ENCODE data around the gene SYCN.

SYCN gene

GRCh38 chr19:39174558-39175544 is 29.2 kb downstream of the SYCN start:
- no peaks in the 10 kb centered on the region for H3K27me3 Mint-ChIP-seq
- CTCF ChIA-PET: no interaction called here
- no peaks in the 10 kb centered on the region for H3K4me1 Mint-ChIP-seq
- H3K36me3 Mint-ChIP-seq: peaks cover 7% of the 10 kb centered on the region
- no peak for DNase-seq
- no peaks in the 10 kb centered on the region for H3K9me3 Mint-ChIP-seq
- H3K4me3 Mint-ChIP-seq: no peak overlapping the region
- H3K27ac Mint-ChIP-seq: no peak overlapping the region

GRCh38 chr19:39174142-39174541 is 29.9 kb downstream of the SYCN start:
- Mint-ChIP-seq H3K36me3 (peaks cover 7% of the 10 kb centered on the region), H3K4me3 (no peak overlapping the region), H3K4me1 (no peaks in the 10 kb centered on the region), H3K27me3 (no peaks in the 10 kb centered on the region), H3K9me3 (no peaks in the 10 kb centered on the region), H3K27ac (no peak overlapping the region)
- DNase-seq: no peak
- CTCF ChIA-PET: no interaction called here

- no peak overlapping the region for H3K4me3 Mint-ChIP-seq
- H3K27ac Mint-ChIP-seq: no peak overlapping the region
- DNase-seq: no peak
- no peaks in the 10 kb centered on the region for H3K9me3 Mint-ChIP-seq
- H3K36me3 Mint-ChIP-seq: peaks cover 5% of the 10 kb centered on the region
- CTCF ChIA-PET: no interaction called here
- no peaks in the 10 kb centered on the region for H3K27me3 Mint-ChIP-seq
- H3K4me1 Mint-ChIP-seq: no peaks in the 10 kb centered on the region
These were observed 30.5 kb downstream of the SYCN start for GRCh38 chr19:39173502-39173991.

- H3K9me3 Mint-ChIP-seq: no peaks in the 10 kb centered on the region
- CTCF ChIA-PET: no interaction called here
- peaks cover 2% of the 10 kb centered on the region for H3K36me3 Mint-ChIP-seq
- DNase-seq: no peak
- no peak overlapping the region for H3K27ac Mint-ChIP-seq
- H3K4me3 Mint-ChIP-seq: no peak overlapping the region
- no peaks in the 10 kb centered on the region for H3K4me1 Mint-ChIP-seq
- H3K27me3 Mint-ChIP-seq: no peaks in the 10 kb centered on the region
These were observed 31.2 kb downstream of the SYCN start for GRCh38 chr19:39172700-39173501.

- CTCF ChIA-PET: no interaction called here
- H3K4me1 Mint-ChIP-seq: no peaks in the 10 kb centered on the region
- H3K27me3 Mint-ChIP-seq: no peaks in the 10 kb centered on the region
- no peak for DNase-seq
- H3K36me3 Mint-ChIP-seq: peaks cover 2% of the 10 kb centered on the region
- H3K9me3 Mint-ChIP-seq: no peaks in the 10 kb centered on the region
- no peak overlapping the region for H3K27ac Mint-ChIP-seq
- H3K4me3 Mint-ChIP-seq: no peak overlapping the region
These were observed 32.3 kb downstream of the SYCN start for GRCh38 chr19:39171479-39172465.

- no peak overlapping the region for H3K4me3 Mint-ChIP-seq
- CTCF ChIA-PET: no interaction called here
- DNase-seq: no peak
- peaks cover 2% of the 10 kb centered on the region for H3K36me3 Mint-ChIP-seq
- H3K4me1 Mint-ChIP-seq: no peaks in the 10 kb centered on the region
- H3K27me3 Mint-ChIP-seq: no peaks in the 10 kb centered on the region
- no peaks in the 10 kb centered on the region for H3K9me3 Mint-ChIP-seq
- H3K27ac Mint-ChIP-seq: peak overlapping the region; percentile 14
These were observed 33.5 kb downstream of the SYCN start for GRCh38 chr19:39170386-39171231.

- DNase-seq: no peak
- CTCF ChIA-PET: no interaction called here
- no peaks in the 10 kb centered on the region for H3K4me1 Mint-ChIP-seq
- no peak overlapping the region for H3K27ac Mint-ChIP-seq
- H3K9me3 Mint-ChIP-seq: no peaks in the 10 kb centered on the region
- no peak overlapping the region for H3K4me3 Mint-ChIP-seq
- H3K27me3 Mint-ChIP-seq: no peaks in the 10 kb centered on the region
- H3K36me3 Mint-ChIP-seq: peaks cover 2% of the 10 kb centered on the region
These were observed 34.8 kb downstream of the SYCN start for GRCh38 chr19:39169143-39169810.

GRCh38 chr19:39168258-39169142 is 35.6 kb downstream of the SYCN start:
- Mint-ChIP-seq H3K4me1 (no peaks in the 10 kb centered on the region), H3K9me3 (no peaks in the 10 kb centered on the region), H3K27me3 (no peaks in the 10 kb centered on the region), H3K27ac (no peak overlapping the region), H3K4me3 (no peak overlapping the region), H3K36me3 (peaks cover 2% of the 10 kb centered on the region)
- CTCF ChIA-PET: no interaction called here
- DNase-seq: no peak

GRCh38 chr19:39167461-39168257 is 36.4 kb downstream of the SYCN start:
- H3K4me3 Mint-ChIP-seq: no peak overlapping the region
- peaks cover 2% of the 10 kb centered on the region for H3K36me3 Mint-ChIP-seq
- no peak overlapping the region for H3K27ac Mint-ChIP-seq
- H3K4me1 Mint-ChIP-seq: no peaks in the 10 kb centered on the region
- CTCF ChIA-PET: no interaction called here
- DNase-seq: no peak
- H3K9me3 Mint-ChIP-seq: no peaks in the 10 kb centered on the region
- H3K27me3 Mint-ChIP-seq: no peaks in the 10 kb centered on the region

- DNase-seq: no peak
- H3K27ac Mint-ChIP-seq: no peak overlapping the region
- H3K27me3 Mint-ChIP-seq: no peaks in the 10 kb centered on the region
- no peaks in the 10 kb centered on the region for H3K9me3 Mint-ChIP-seq
- no peaks in the 10 kb centered on the region for H3K4me1 Mint-ChIP-seq
- H3K4me3 Mint-ChIP-seq: no peak overlapping the region
- CTCF ChIA-PET: interaction anchor here (0.5 kb wide), 1 partner anchor 359 kb away, joined by 3 read pairs; no protein-coding TSS in a partner anchor
- H3K36me3 Mint-ChIP-seq: peaks cover 2% of the 10 kb centered on the region
These were observed 37.3 kb downstream of the SYCN start for GRCh38 chr19:39166571-39167391.

- peaks cover 2% of the 10 kb centered on the region for H3K36me3 Mint-ChIP-seq
- no peak for DNase-seq
- H3K4me1 Mint-ChIP-seq: no peaks in the 10 kb centered on the region
- CTCF ChIA-PET: interaction anchor here (0.5 kb wide), 1 partner anchor 359 kb away, joined by 3 read pairs; no protein-coding TSS in a partner anchor
- H3K9me3 Mint-ChIP-seq: no peaks in the 10 kb centered on the region
- no peaks in the 10 kb centered on the region for H3K27me3 Mint-ChIP-seq
- H3K27ac Mint-ChIP-seq: no peak overlapping the region
- H3K4me3 Mint-ChIP-seq: no peak overlapping the region
These were observed 38.2 kb downstream of the SYCN start for GRCh38 chr19:39165857-39166256.

Data from activated naive CD4-positive, alpha-beta T cell treated with anti-CD3 and anti-CD28 coated beads, Interleukin-2, amount 10 ng/mL, durations not matched to agents 7 days and 5 days (primary cell).